Measurements from ENCODE around the gene SPOCK3.

GRCh38 chr4:167102475-167102874 lies 131.8 kb downstream of the SPOCK3 start:
- TF ChIP-seq CTCF (IDR thresholded peaks at IDR 0.05) (no peak), POLR2A (IDR thresholded peaks at IDR 0.05) (no peak)
